HG02588 (cell line): Measurements from ENCODE around the gene RBM25.
"Not testable (repeated sequence)": the region's sequence is repeated elsewhere in the genome, so short reads cannot be mapped to it uniquely, and the experiment has no call there.

ENCODE experiments used
- ATAC-seq: cut with Tn5 transposase; IDR thresholded peaks from one replicate; pipeline ENCODE4 v1.9.1; 2021; ENCODE audit warnings: mild to moderate bottlenecking, moderate library complexity; ENCODE audit not compliant: unreplicated experiment

The RBM25 gene

DNA sequence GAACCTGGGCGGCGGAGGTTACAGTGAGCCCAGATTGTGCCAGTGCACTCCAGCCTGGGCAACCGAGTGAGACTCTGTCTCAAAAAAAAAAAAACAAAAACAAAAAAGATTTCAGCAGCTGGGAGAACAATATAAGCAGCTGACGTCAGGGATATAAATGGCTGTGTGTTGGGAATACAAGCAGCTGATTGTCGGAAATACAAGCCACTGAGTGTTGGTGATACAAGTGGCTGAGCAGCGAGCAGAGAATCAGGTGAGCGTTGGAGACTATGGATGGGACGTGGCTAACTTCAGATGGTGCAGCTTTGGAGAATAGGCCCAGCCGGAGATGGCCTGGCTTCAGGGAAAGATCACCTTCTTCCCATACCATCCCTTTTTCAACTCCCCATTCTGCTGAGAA, 109.9 kb downstream of the RBM25 start:
- ATAC-seq = no peak

DNA sequence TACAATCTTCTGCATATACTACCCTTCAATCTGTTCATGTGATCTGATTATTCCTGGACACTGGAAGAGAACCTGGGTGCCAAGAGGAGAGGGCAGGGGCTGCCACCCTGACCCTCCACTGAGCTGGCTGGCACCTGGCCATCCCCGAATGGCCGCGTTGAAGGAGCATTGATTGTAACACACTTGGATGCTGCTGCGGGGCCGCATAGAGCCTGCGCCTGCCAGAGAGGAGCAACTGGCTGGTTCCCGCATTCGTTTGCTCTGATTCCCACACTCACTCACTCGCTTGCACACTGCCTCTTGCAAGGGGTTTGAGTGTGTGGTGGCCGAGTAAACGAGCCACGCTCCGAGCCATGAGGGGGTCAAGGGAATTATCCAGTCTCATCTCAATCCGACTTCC, 110.4 kb downstream of the RBM25 start:
- ATAC-seq = no peak

- ATAC-seq = not testable (repeated sequence)
Measured at GRCh38 chr14:73169855-73170254, 111.5 kb downstream of the RBM25 start.

- no peak for ATAC-seq
Measured at GRCh38 chr14:73170686-73171085, 112.4 kb downstream of the RBM25 start.

GRCh38 chr14:73172500-73172899, 114.2 kb downstream of the RBM25 start:
- ATAC-seq = no peak

DNA sequence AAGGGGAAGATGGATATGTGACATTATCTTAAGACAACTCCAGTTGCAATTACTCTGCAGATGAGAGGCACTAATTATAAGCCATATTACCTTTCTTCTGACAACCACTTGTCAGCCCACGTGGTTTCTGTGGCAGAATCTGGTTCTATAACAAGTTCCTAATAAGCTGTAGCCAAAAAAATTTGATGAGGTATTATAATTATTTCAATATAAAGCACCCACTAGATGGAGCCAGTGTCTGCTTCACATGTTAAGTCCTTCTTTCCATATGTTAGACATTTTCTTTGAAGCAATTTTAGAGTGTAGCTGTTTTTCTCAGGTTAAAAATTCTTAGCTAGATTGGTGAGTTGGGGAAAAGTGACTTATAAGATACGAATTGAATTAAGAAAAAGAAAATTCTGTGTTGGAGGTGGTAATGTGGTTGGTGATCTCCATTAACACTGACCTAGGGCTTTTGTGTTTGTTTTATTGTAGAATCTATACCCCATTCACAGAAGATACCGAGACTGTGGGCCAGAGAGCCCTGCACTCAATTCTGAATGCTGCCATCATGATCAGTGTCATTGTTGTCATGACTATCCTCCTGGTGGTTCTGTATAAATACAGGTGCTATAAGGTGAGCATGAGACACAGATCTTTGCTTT, 114.9 kb downstream of the RBM25 start:
- ATAC-seq = no peak
